ENCODE measurements around the gene PTPRJ.

GRCh38 chr11:48074425-48075181, 94.2 kb downstream of the PTPRJ start:
- TF ChIP-seq POLR2A (IDR thresholded peaks at IDR 0.05; ENCODE audit: low read length) (no peak), GATA1 (IDR thresholded peaks at IDR 0.05; ENCODE audit: low read depth, low read length) (no peak)

All from erythroblast (primary cell).